ENCODE measurements around the gene PIK3IP1. TPM values are rescaled to one million over a fixed set of nuclear protein-coding genes. Genes with fewer than 3 reads are reported as not detected.

Gene PIK3IP1
- total and polyA plus RNA-seq, 10 of the 15 experiments (the other 5 are each of a cell fraction or from before 2014, with no cell fraction given) = 0.77 to 6.5 (median 3.0) TPM

GRCh38 chr22:31300896-31301295 lies 8.6 kb upstream of the PIK3IP1 start:
- H4K20me1 ChIP-seq (ENCODE audit: control insufficient read depth, insufficient read depth) = no peaks in the 10 kb centered on the region
- H3K4me3 ChIP-seq = no peak overlapping the region
- ChIA-PET CTCF (interaction anchor here (1.0 to 10.4 kb wide), 7 partner anchors 7 to 218 kb away, joined by 3 to 91 read pairs (median 4); partner anchors contain the start of gene PIK3IP1), POLR2A (interaction anchor here (0.9 to 1.3 kb wide), 3 partner anchors 10 to 91 kb away, joined by 3 to 6 read pairs (median 4); no protein-coding TSS in a partner anchor), RAD21 (ENCODE audit: unreplicated experiment) (no interaction called here), SMC1A (ENCODE audit: uncharacterized antibody, unreplicated experiment) (interaction anchor here (0.9 to 1.6 kb wide), 5 partner anchors 8 to 90 kb away, joined by 3 to 5 read pairs (median 4); partner anchors contain the start of gene PIK3IP1)
- DNase-seq (ENCODE audit: low read depth, low spot score) (no peak), ATAC-seq (no peak), FAIRE-seq (no peak)
- no peak overlapping the region for H3K27ac ChIP-seq (ENCODE audit: control insufficient read depth, insufficient read depth)
- in situ Hi-C loops (cut with MboI) = no loop called here
- H3K27me3 ChIP-seq (replicated peaks in 1 of 2; ENCODE audit: control insufficient read depth in 2 of 2, insufficient read depth in 2 of 2, low read length in 1 of 2) = no peaks in the 10 kb centered on the region
- H3K4me2 ChIP-seq (ENCODE audit: control insufficient read depth, insufficient read depth) = no peak overlapping the region
- H3K36me3 ChIP-seq (ENCODE audit: control insufficient read depth in 2 of 2, insufficient read depth in 2 of 2, low read length in 1 of 2) = no peaks in the 10 kb centered on the region
- intact Hi-C loops (cut with micrococcal nuclease; ENCODE audit: unreplicated experiment) = no loop called here
- no peaks in the 10 kb centered on the region for H3K79me2 ChIP-seq (ENCODE audit: control insufficient read depth, insufficient read depth, low read length)
- no peaks in the 10 kb centered on the region for H3K9me3 ChIP-seq (replicated peaks; ENCODE audit: control insufficient read depth, insufficient read depth, low read length)
- WGBS (ENCODE audit: insufficient coverage, insufficient replicate concordance, low lambda C conversion rate, missing lambda C conversion rate) = 43% methylated on average over 3 of the region's 3 CpGs
- no peak overlapping the region for H2AFZ ChIP-seq (ENCODE audit: control insufficient read depth, low read depth, low read length)
- TF ChIP-seq ZBTB11 (CRISPR knock-in tag; IDR thresholded peaks at IDR 0.05) (no peak), CTCF (IDR thresholded peaks at IDR 0.05 in 2 of 3, conservative IDR thresholded peaks at IDR 0.05 in 1 of 3; ENCODE audit: control insufficient read depth in 2 of 3, extremely low read depth in 1 of 3, insufficient read depth in 1 of 3, low read depth in 3 of 3, low read length in 3 of 3) (no peak), GATAD2B (conservative IDR thresholded peaks at IDR 0.05; ENCODE audit: low read depth) (no peak), RAD51 (IDR thresholded peaks at IDR 0.05) (no peak), ZBTB40 (IDR thresholded peaks at IDR 0.05; ENCODE audit: borderline replicate concordance) (no peak), KAT2A (conservative IDR thresholded peaks at IDR 0.05; ENCODE audit: control insufficient read depth, low read depth, low read length) (no peak)
- no peaks in the 10 kb centered on the region for H3K4me1 ChIP-seq (ENCODE audit: control insufficient read depth, insufficient read depth, low read length)
- no peak overlapping the region for H3K9ac ChIP-seq (ENCODE audit: control insufficient read depth, insufficient read depth, low read length)
- no TSS peak for BruUV-seq (replicated peaks)

Data from GM12878 (cell line).